AG10803 (cell line): ENCODE results near the gene PSMD6.

Experiments used
- DNase-seq: peaks from one replicate; pipeline ENCODE4 v3.0.0; 2010; ENCODE audit warnings: low read depth
- H3K4me3 ChIP-seq: 2 replicates; pipeline ENCODE4 v1.5.1; 2011; ENCODE audit warnings: mild to moderate bottlenecking, low read length, control low read depth
- CTCF ChIP-seq: conservative IDR thresholded peaks from 2 replicates; pipeline ENCODE4 v1.5.1; 2011; ENCODE audit warnings: mild to moderate bottlenecking, low read length, control low read depth, inconsistent platforms

PSMD6 gene

GRCh38 chr3:63970631-63971475, 52.4 kb downstream of the PSMD6 start:
- peak; percentile 31 for DNase-seq
- no peak for TF ChIP-seq CTCF
- H3K4me3 ChIP-seq: no peak overlapping the region

GRCh38 chr3:63969876-63970275, 53.4 kb downstream of the PSMD6 start:
- no peak for DNase-seq
- no peak for TF ChIP-seq CTCF
- H3K4me3 ChIP-seq: no peak overlapping the region

GRCh38 chr3:63968612-63969350, 54.5 kb downstream of the PSMD6 start:
- DNase-seq: peak; percentile 36
- no peak for TF ChIP-seq CTCF
- no peak overlapping the region for H3K4me3 ChIP-seq

- no peak for TF ChIP-seq CTCF
- peak; percentile 52 for DNase-seq
- no peak overlapping the region; the same call in 1 of the 2 replicates for H3K4me3 ChIP-seq
Observed at GRCh38 chr3:63967675-63968611, 55.4 kb downstream of the PSMD6 start.

GRCh38 chr3:63966871-63967270, 56.4 kb downstream of the PSMD6 start:
- no peak overlapping the region for H3K4me3 ChIP-seq

GRCh38 chr3:63966007-63966406, 57.3 kb downstream of the PSMD6 start:
- no peak overlapping the region for H3K4me3 ChIP-seq
- DNase-seq: no peak
- no peak for TF ChIP-seq CTCF

More at GRCh38 chr3:63966871-63967270, 56.4 kb downstream of the PSMD6 start:
- no peak for TF ChIP-seq CTCF
- no peak for DNase-seq
